ENCODE measurements around the gene RASSF3. TPM values are rescaled to one million over a fixed set of nuclear protein-coding genes. Genes with fewer than 3 reads are reported as not detected.
"Not testable (repeated sequence)": the region's sequence is repeated elsewhere in the genome, so short reads cannot be mapped to it uniquely, and the experiment has no call there.

Gene RASSF3
- polyA plus RNA-seq, 1 donor = 27.8 TPM

DNA sequence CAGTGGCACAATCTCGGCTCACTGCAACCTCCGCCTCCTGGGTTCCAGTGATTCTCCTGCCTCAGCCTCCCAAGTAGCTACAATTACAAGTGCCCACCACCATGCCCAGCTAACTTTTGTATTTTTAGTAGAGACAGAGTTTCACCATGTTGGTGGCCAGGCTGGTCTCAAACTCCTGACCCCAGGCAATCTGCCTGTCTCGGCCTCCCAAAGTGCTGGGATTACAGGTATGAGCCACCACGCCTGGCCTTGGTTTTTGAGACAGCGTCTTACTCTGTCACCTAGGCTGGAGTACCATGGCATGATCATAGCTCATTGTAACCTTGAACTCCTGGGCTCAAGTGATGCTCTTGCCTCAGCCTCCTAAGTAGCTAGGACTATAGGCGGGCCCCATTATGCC, 79.9 kb downstream of the RASSF3 start:
- not testable (repeated sequence) for H3K27me3 ChIP-seq (ENCODE audit: control insufficient read depth, insufficient read depth, low read length); H3K4me1 ChIP-seq (ENCODE audit: control insufficient read depth, insufficient read depth, low read length); H3K9me3 ChIP-seq (ENCODE audit: control insufficient read depth, low read depth, low read length); DNase-seq; H3K27ac ChIP-seq (ENCODE audit: low read length); H3K4me3 ChIP-seq (ENCODE audit: low read length)
- WGBS (ENCODE audit: insufficient coverage, low lambda C conversion rate) = 100% methylated on average over 1 of the region's 6 CpGs
- peaks cover 27% of the 10 kb centered on the region for H3K36me3 ChIP-seq (ENCODE audit: control insufficient read depth, insufficient read depth, low read length)

GRCh38 chr12:64691227-64691794, 81.0 kb downstream of the RASSF3 start:
- peaks cover 7% of the 10 kb centered on the region for H3K4me1 ChIP-seq (ENCODE audit: control insufficient read depth, insufficient read depth, low read length)
- no peak overlapping the region for H3K27ac ChIP-seq (ENCODE audit: low read length)
- 93% methylated on average over 3 of the region's 6 CpGs for WGBS (ENCODE audit: insufficient coverage, low lambda C conversion rate)
- H3K4me3 ChIP-seq (ENCODE audit: low read length) = no peak overlapping the region
- no peaks in the 10 kb centered on the region for H3K9me3 ChIP-seq (ENCODE audit: control insufficient read depth, low read depth, low read length)
- no peaks in the 10 kb centered on the region for H3K27me3 ChIP-seq (ENCODE audit: control insufficient read depth, insufficient read depth, low read length)
- DNase-seq = no peak
- H3K36me3 ChIP-seq (ENCODE audit: control insufficient read depth, insufficient read depth, low read length) = peaks cover 22% of the 10 kb centered on the region

GRCh38 chr12:64691795-64692583, 81.7 kb downstream of the RASSF3 start:
- peaks cover 7% of the 10 kb centered on the region for H3K4me1 ChIP-seq (ENCODE audit: control insufficient read depth, insufficient read depth, low read length)
- no peaks in the 10 kb centered on the region for H3K9me3 ChIP-seq (ENCODE audit: control insufficient read depth, low read depth, low read length)
- no peaks in the 10 kb centered on the region for H3K27me3 ChIP-seq (ENCODE audit: control insufficient read depth, insufficient read depth, low read length)
- H3K27ac ChIP-seq (ENCODE audit: low read length) = no peak overlapping the region
- 49% methylated on average over 2 of the region's 2 CpGs for WGBS (ENCODE audit: insufficient coverage, low lambda C conversion rate)
- no peak for DNase-seq
- H3K36me3 ChIP-seq (ENCODE audit: control insufficient read depth, insufficient read depth, low read length) = peaks cover 22% of the 10 kb centered on the region
- no peak overlapping the region for H3K4me3 ChIP-seq (ENCODE audit: low read length)

DNA sequence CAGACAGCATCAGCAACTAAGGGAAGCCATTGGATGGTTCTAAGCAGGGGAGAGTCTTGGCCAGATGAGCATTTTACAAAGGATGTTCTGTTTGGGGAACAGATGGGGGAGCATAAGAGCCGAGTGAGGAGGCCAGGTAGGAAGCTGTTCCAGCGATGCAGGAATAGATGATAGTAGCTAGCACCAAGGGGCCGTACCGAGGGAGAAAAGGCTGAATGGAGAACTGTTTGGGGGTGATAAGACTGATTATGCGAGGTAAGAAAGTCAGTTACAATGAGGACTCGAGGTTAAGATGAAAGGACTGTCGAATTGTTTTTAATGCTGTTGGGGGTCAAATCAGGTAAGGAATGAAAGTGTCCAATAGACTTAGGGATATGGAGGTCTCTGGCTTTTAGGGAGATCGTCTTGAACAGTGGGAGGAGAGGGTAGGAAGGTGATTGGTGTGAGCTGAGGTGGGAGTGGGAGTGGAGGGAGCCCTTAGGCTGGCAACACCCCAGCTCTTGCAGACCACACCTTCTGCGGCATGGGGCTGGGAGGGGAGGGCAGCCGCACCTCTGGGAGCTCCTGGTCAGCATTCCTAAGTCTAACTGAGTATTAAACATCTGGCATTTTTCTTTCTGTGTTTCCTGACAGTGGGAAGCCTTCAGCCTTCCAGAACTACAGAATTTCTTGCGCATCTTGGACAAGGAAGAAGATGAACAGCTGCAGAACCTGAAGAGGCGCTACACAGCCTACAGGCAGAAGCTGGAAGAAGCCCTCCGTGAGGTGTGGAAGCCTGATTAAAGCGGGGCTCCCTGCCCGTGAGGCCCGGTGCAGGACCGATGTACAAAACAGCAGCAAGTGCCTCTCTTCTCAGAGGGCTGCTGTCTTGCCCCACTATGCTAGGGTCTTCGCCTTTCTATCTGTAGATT, 84.1 kb downstream of the RASSF3 start:
- 60% methylated on average over 4 of the region's 18 CpGs for WGBS (ENCODE audit: insufficient coverage, low lambda C conversion rate)
- DNase-seq = no peak

DNA sequence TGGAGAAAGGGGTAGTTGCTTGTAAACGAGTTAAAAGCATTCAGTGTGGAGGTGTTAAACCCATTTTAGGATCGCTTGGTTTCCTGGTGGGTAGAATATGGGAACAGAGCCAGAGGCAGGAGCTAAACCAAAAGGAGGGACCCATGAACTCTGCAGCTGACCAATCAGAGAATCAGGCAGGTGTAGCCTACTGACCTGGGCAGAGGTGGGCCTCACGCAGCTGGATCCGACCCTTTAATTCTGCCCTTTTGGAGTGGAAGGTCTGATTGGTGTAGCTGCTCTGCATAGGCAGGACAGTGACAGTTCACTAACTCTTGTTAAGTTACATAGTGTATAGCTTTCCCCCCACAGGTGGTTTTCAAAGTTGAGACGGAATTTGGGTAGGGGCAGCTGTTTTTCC, 85.3 kb downstream of the RASSF3 start:
- H3K27ac ChIP-seq (ENCODE audit: low read length) = peak overlapping the region; percentile 21
- H3K27me3 ChIP-seq (ENCODE audit: control insufficient read depth, insufficient read depth, low read length) = no peaks in the 10 kb centered on the region
- H3K4me3 ChIP-seq (ENCODE audit: low read length) = no peak overlapping the region
- H3K4me1 ChIP-seq (ENCODE audit: control insufficient read depth, insufficient read depth, low read length) = peaks cover 7% of the 10 kb centered on the region
- no peak for DNase-seq
- H3K36me3 ChIP-seq (ENCODE audit: control insufficient read depth, insufficient read depth, low read length) = peaks cover 10% of the 10 kb centered on the region
- 33% methylated on average over 1 of the region's 5 CpGs for whole genome bisulfite sequencing (ENCODE audit: insufficient coverage, low lambda C conversion rate)
- H3K9me3 ChIP-seq (ENCODE audit: control insufficient read depth, low read depth, low read length) = no peaks in the 10 kb centered on the region

More for the DNA sequence above, 84.1 kb downstream of the RASSF3 start:
- Histone ChIP-seq H3K36me3 (ENCODE audit: control insufficient read depth, insufficient read depth, low read length) (peaks cover 10% of the 10 kb centered on the region), H3K4me3 (ENCODE audit: low read length) (no peak overlapping the region), H3K9me3 (ENCODE audit: control insufficient read depth, low read depth, low read length) (no peaks in the 10 kb centered on the region), H3K4me1 (ENCODE audit: control insufficient read depth, insufficient read depth, low read length) (peaks cover 7% of the 10 kb centered on the region), H3K27me3 (ENCODE audit: control insufficient read depth, insufficient read depth, low read length) (no peaks in the 10 kb centered on the region), H3K27ac (ENCODE audit: low read length) (no peak overlapping the region)

DNA sequence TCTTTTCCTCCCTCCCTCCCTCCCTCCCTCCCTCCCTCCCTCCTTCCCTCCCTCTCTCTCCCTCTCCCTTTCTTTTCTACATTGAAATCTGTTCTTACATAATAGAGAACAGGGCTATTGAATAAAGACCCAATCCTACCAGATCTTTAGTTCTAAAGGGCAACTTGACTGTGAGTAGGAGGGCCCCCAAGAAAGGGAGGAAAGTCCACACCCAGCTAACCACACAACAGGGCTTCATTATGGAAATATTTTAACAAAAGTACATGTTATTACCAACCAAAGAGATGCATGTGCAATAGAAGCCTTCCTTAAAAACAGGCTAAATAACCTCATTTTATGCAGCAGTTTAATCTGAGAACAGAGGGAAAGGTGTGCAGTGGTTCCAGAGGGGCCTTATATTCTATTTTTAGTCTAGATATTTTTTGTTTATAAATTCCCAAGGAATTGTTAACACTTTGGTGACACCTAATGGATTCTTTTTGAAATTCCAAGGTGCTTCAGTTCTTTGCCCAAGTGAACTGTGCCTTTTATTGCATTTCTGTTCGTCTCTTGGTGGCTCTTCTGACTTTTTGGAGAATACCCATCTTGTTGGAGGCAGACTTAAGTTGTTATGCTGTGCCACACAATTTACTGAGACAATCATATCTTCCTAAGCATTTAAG, 85.9 kb downstream of the RASSF3 start:
- WGBS (ENCODE audit: insufficient coverage, low lambda C conversion rate) = no CpG with 5 or more reads among the region's 1 CpG
- Histone ChIP-seq H3K4me1 (ENCODE audit: control insufficient read depth, insufficient read depth, low read length) (peaks cover 7% of the 10 kb centered on the region), H3K4me3 (ENCODE audit: low read length) (no peak overlapping the region), H3K9me3 (ENCODE audit: control insufficient read depth, low read depth, low read length) (no peaks in the 10 kb centered on the region), H3K27ac (ENCODE audit: low read length) (peak overlapping the region; percentile 9), H3K27me3 (ENCODE audit: control insufficient read depth, insufficient read depth, low read length) (no peaks in the 10 kb centered on the region), H3K36me3 (ENCODE audit: control insufficient read depth, insufficient read depth, low read length) (peaks cover 10% of the 10 kb centered on the region)
- peak; percentile 35 to 84 for DNase-seq

- Histone ChIP-seq H3K9me3 (ENCODE audit: control insufficient read depth, low read depth, low read length) (no peaks in the 10 kb centered on the region), H3K4me3 (ENCODE audit: low read length) (no peak overlapping the region), H3K27ac (ENCODE audit: low read length) (no peak overlapping the region), H3K27me3 (ENCODE audit: control insufficient read depth, insufficient read depth, low read length) (no peaks in the 10 kb centered on the region), H3K36me3 (ENCODE audit: control insufficient read depth, insufficient read depth, low read length) (peaks cover 6% of the 10 kb centered on the region), H3K4me1 (ENCODE audit: control insufficient read depth, insufficient read depth, low read length) (peaks cover 7% of the 10 kb centered on the region)
- no CpG with 5 or more reads among the region's 12 CpGs for WGBS (ENCODE audit: insufficient coverage, low lambda C conversion rate)
- DNase-seq = no peak
Measured at GRCh38 chr12:64699504-64700115, 89.3 kb downstream of the RASSF3 start.

DNA sequence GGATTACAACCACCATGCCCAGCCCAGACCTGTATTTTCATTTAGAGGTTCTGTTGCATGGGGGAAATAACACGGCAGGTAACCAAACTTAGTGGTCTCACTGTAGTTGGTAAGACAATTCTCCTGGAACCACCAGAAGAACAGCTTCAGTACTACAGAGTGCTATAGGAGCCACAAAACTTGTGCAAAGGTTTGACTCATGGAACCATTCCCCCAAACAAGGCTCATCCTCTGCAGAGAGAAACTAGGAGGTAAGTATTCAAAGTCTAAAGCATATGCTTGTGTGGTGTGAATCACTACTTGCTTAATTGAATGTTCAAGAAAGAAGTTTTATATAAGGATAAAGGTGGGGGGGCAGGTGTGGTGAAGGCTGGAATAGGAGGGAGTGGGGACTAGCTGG, 90.2 kb downstream of the RASSF3 start:
- no peak for DNase-seq
- H3K4me3 ChIP-seq (ENCODE audit: low read length) = no peak overlapping the region
- H3K27me3 ChIP-seq (ENCODE audit: control insufficient read depth, insufficient read depth, low read length) = no peaks in the 10 kb centered on the region
- no CpG with 5 or more reads among the region's 1 CpG for WGBS (ENCODE audit: insufficient coverage, low lambda C conversion rate)
- peaks cover 2% of the 10 kb centered on the region for H3K36me3 ChIP-seq (ENCODE audit: control insufficient read depth, insufficient read depth, low read length)
- peaks cover 5% of the 10 kb centered on the region for H3K4me1 ChIP-seq (ENCODE audit: control insufficient read depth, insufficient read depth, low read length)
- H3K27ac ChIP-seq (ENCODE audit: low read length) = no peak overlapping the region
- H3K9me3 ChIP-seq (ENCODE audit: control insufficient read depth, low read depth, low read length) = no peaks in the 10 kb centered on the region

- H3K4me3 ChIP-seq (ENCODE audit: low read length) = no peak overlapping the region
- no peaks in the 10 kb centered on the region for H3K9me3 ChIP-seq (ENCODE audit: control insufficient read depth, low read depth, low read length)
- DNase-seq = no peak
- no peaks in the 10 kb centered on the region for H3K27me3 ChIP-seq (ENCODE audit: control insufficient read depth, insufficient read depth, low read length)
- no peaks in the 10 kb centered on the region for H3K4me1 ChIP-seq (ENCODE audit: control insufficient read depth, insufficient read depth, low read length)
- WGBS (ENCODE audit: insufficient coverage, low lambda C conversion rate) = no CpG with 5 or more reads among the region's 5 CpGs
- H3K36me3 ChIP-seq (ENCODE audit: control insufficient read depth, insufficient read depth, low read length) = peaks cover 2% of the 10 kb centered on the region
- no peak overlapping the region for H3K27ac ChIP-seq (ENCODE audit: low read length)
Measured at GRCh38 chr12:64701283-64701682, 91.0 kb downstream of the RASSF3 start.

Measured in large intestine (tissue), 3 donors.